Measurements from ENCODE around the gene LSM2. TPM values are rescaled to one million over a fixed set of nuclear protein-coding genes. Genes with fewer than 3 reads are reported as not detected.

The LSM2 gene
- total and polyA plus RNA-seq, 9 of the 15 experiments (the other 6 are each of a cell fraction or from before 2014, with no cell fraction given) = 154 to 407 (median 223) TPM

GRCh38 chr6:31821301-31822035 lies 14.7 kb upstream of the LSM2 start (continued):
- TF ChIP-seq TAF7 (tag; IDR thresholded peaks at IDR 0.05) (peak; percentile 52; the same call in 1 of the 2 replicates), POLR2B (IDR thresholded peaks at IDR 0.05; ENCODE audit: low read depth, partially characterized antibody) (peak; percentile 56), PHB2 (IDR thresholded peaks at IDR 0.05; ENCODE audit: low read depth) (0 out of 2 replicates have a peak, but pooled peaks have one; percentile 23), ZC3H8 (IDR thresholded peaks at IDR 0.05) (0 out of 2 replicates have a peak, but pooled peaks have one; percentile 84), TSHZ1 (CRISPR knock-in tag; IDR thresholded peaks at IDR 0.05) (0 out of 2 replicates have a peak, but pooled peaks have one; percentile 16), EP300 (IDR thresholded peaks at IDR 0.05; ENCODE audit: low read length) (no peak), MYC (IDR thresholded peaks at IDR 0.05; ENCODE audit: low read depth, low read length) (no peak; the same call in 1 of the 2 replicates), MYC (CRISPR knock-in tag; IDR thresholded peaks at IDR 0.05; ENCODE audit: borderline replicate concordance, low read depth) (peak; percentile 77; the same call in 1 of the 2 replicates), ZBTB26 (CRISPR knock-in tag; IDR thresholded peaks at IDR 0.05) (0 out of 2 replicates have a peak, but pooled peaks have one; percentile 28), ZNF431 (CRISPR knock-in tag; IDR thresholded peaks at IDR 0.05) (0 out of 2 replicates have a peak, but pooled peaks have one; percentile 56), OTX1 (CRISPR knock-in tag; IDR thresholded peaks at IDR 0.05) (0 out of 2 replicates have a peak, but pooled peaks have one; percentile 42), ZBTB12 (CRISPR knock-in tag; IDR thresholded peaks at IDR 0.05) (peak; percentile 37; the same call in 1 of the 2 replicates), CEBPB (tag; IDR thresholded peaks at IDR 0.05) (peak; percentile 89), RBM15 (IDR thresholded peaks at IDR 0.05; ENCODE audit: insufficient read depth, low read length) (no peak), FOXJ3 (CRISPR knock-in tag; IDR thresholded peaks at IDR 0.05) (no peak)
- TF ChIP-seq, protein P1, sequence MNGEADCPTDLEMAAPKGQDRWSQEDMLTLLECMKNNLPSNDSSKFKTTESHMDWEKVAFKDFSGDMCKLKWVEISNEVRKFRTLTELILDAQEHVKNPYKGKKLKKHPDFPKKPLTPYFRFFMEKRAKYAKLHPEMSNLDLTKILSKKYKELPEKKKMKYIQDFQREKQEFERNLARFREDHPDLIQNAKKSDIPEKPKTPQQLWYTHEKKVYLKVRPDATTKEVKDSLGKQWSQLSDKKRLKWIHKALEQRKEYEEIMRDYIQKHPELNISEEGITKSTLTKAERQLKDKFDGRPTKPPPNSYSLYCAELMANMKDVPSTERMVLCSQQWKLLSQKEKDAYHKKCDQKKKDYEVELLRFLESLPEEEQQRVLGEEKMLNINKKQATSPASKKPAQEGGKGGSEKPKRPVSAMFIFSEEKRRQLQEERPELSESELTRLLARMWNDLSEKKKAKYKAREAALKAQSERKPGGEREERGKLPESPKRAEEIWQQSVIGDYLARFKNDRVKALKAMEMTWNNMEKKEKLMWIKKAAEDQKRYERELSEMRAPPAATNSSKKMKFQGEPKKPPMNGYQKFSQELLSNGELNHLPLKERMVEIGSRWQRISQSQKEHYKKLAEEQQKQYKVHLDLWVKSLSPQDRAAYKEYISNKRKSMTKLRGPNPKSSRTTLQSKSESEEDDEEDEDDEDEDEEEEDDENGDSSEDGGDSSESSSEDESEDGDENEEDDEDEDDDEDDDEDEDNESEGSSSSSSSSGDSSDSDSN (IDR thresholded peaks at IDR 0.05; ENCODE audit: borderline replicate concordance in 1 of 2, low read depth in 2 of 2, low read length in 2 of 2) = 0 out of 4 replicates have a peak, but pooled peaks of 1 of the 2 experiments have one; percentile 9
